ENCODE measurements around the gene ZC3H18.

ZC3H18 gene

DNA sequence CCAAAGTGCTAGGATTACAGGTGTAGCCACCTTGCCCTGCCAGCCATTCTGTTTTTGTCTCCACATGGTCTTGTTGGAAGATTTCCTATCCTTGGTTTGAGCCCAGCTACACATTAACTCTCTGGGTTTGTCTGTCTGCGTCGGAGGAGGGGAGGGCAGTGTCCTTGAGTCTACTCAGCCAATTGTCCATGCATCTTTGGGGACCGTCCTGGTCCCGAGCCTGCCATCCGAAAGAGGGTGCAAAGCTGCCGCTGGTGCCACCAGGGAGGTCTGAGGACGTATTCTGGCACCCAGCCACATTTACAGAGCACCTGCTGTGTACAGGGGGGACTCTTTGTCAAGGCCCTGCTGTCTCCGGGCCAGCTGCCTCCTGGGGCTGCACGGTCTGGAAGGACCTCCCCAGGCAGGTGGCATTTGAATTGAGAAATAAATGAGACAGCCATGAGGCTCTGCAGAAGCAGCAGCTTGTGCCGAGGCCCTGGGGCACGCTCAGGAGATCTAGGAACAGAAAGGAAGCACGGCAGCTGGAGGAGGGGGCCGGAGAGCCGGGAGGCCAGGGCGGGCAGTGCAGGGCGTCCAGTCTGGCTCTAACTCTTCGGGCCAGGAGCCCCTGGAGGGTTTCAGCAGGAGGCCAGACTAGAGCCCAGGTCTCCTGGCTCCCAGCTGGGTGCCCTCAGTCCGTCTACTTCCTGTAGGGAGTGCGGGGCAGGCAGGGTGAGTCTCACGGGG lies 79.2 kb downstream of the ZC3H18 start:
- Mint-ChIP-seq H3K4me1 (peaks cover 23% of the 10 kb centered on the region), H3K27ac (no peak overlapping the region), H3K27me3 (ENCODE audit: low read depth, poor library complexity) (peaks cover 7% of the 10 kb centered on the region), H3K4me3 (peak overlapping the region; percentile 86), H3K9me3 (no peaks in the 10 kb centered on the region), H3K36me3 (ENCODE audit: low read depth) (peaks cover 12% of the 10 kb centered on the region)
- DNase-seq, result no peak
- no peak for TF ChIP-seq CTCF (IDR thresholded peaks at IDR 0.05)

DNA sequence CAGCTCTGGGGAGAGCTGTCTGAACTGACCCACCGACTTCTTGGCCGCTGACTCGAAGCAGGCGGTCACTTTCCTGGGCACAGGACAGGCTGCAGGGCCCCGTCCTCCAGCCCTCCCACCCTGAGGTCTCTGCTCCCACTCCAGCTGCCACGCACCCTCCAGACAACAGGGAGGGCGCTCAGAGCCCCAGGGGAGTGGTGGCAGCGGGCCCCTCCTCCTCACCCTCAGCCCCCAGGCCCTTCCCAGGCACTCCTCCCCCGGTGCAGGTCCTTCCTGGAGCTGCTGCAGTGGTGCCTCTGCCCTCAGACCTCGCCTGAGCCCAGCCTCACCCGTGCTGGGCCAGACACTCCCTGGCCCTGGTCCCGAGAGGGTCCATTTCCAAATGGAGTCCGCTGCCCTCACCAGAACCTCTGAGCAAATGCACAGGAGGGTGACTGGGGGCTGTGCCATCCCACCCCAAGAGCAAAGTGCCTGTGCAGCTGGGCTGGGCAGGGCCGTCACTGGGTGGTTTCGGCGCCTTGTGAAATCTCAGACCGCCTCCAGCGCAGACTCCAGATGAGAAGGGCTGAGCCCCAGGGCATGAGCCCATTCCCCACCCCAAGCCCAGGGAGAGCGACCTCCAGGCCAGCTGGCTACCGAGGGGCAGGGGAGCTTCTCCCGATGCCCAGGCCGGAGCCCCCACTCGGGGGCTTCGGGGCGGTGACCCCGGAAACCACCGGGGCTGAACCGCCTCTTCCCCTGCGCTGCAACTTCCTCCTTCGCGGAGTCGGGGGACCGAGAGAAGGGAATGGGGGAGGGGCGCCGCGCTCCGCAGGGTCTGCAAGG lies 79.9 kb downstream of the ZC3H18 start:
- H3K9me3 Mint-ChIP-seq, result no peaks in the 10 kb centered on the region
- peaks cover 17% of the 10 kb centered on the region for H3K4me1 Mint-ChIP-seq
- no peak for TF ChIP-seq CTCF (IDR thresholded peaks at IDR 0.05)
- H3K36me3 Mint-ChIP-seq (ENCODE audit: low read depth), result peaks cover 6% of the 10 kb centered on the region
- H3K4me3 Mint-ChIP-seq, result peak overlapping the region; percentile 86
- H3K27ac Mint-ChIP-seq, result no peak overlapping the region
- peak; percentile 68 for DNase-seq
- peaks cover 5% of the 10 kb centered on the region for H3K27me3 Mint-ChIP-seq (ENCODE audit: low read depth, poor library complexity)

GRCh38 chr16:88650749-88651275 lies 80.6 kb downstream of the ZC3H18 start, which contains the start of gene CYBA:
Gene CYBA (minus strand): TSS chr16:88651053. CDS start chr16:88651013, 40 bp downstream.
- Mint-ChIP-seq H3K27ac (peak within 1 kb of the TSS; percentile 71), H3K4me3 (peak within 1 kb of the TSS; percentile 86), H3K27me3 (ENCODE audit: low read depth, poor library complexity) (peaks cover 5% of the 10 kb centered on the region)

GRCh38 chr16:88651276-88651988 lies 81.2 kb downstream of the ZC3H18 start:
- H3K36me3 Mint-ChIP-seq (ENCODE audit: low read depth), result peaks cover 3% of the 10 kb centered on the region
- no peak for TF ChIP-seq CTCF (IDR thresholded peaks at IDR 0.05)
- peaks cover 13% of the 10 kb centered on the region for H3K4me1 Mint-ChIP-seq
- peak overlapping the region; percentile 71 for H3K27ac Mint-ChIP-seq
- H3K9me3 Mint-ChIP-seq, result no peaks in the 10 kb centered on the region
- H3K4me3 Mint-ChIP-seq, result peak overlapping the region; percentile 86
- peak; percentile 75 for DNase-seq
- H3K27me3 Mint-ChIP-seq (ENCODE audit: low read depth, poor library complexity), result peaks cover 5% of the 10 kb centered on the region

More at GRCh38 chr16:88650749-88651275, 80.6 kb downstream of the ZC3H18 start, which contains the start of gene CYBA:
- peak; percentile 68 for DNase-seq
- Mint-ChIP-seq H3K36me3 (ENCODE audit: low read depth) (peaks cover 3% of the 10 kb centered on the region), H3K9me3 (no peaks in the 10 kb centered on the region), H3K4me1 (peaks cover 13% of the 10 kb centered on the region)
- TF ChIP-seq CTCF (IDR thresholded peaks at IDR 0.05), result no peak

DNA sequence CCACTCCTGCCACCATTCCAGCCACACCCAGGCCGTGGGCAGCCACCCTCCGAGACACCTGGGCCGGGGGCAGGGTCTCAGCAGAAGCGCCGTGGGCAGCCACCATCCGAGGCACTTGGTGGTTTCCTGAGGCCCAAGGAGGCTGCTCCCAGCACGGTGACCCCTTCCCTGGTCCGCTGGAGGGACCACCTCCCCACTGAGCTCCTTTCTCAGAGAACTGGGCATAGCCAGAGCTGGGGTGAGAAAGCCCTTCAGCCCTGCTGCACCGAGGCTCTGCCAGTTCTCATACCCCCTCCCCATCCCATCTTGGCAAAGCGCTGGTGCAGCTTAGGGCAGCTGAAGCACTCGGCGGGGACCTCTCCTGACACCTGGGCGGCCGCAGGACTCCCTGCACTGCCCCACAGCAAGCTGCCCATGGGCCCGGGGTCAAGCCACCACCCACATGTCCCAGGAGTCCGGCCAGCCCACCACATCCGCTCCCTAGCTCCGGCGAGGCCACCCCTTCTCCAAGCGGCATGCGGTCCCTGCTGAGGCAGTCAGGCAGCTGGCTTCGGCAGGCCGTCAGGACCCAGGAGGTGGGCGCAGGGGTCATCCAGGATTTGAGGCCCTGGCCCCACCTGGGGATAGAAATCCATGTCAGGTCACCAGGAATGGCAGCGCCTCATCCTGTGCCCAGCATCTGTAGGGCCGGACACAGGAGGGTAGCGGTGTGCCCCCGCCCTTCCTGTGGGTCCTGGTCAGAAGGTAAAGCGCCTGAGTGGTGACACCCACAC lies 82.0 kb downstream of the ZC3H18 start:
- no peaks in the 10 kb centered on the region for H3K9me3 Mint-ChIP-seq
- no peak for DNase-seq
- peaks cover 13% of the 10 kb centered on the region for H3K4me1 Mint-ChIP-seq
- H3K27ac Mint-ChIP-seq, result no peak overlapping the region
- H3K4me3 Mint-ChIP-seq, result no peak overlapping the region
- TF ChIP-seq CTCF (IDR thresholded peaks at IDR 0.05), result no peak
- peaks cover 5% of the 10 kb centered on the region for H3K27me3 Mint-ChIP-seq (ENCODE audit: low read depth, poor library complexity)
- peaks cover 3% of the 10 kb centered on the region for H3K36me3 Mint-ChIP-seq (ENCODE audit: low read depth)

Data from nephron progenitor cell (in vitro differentiated cells).